ENCODE results near the gene ZNF652. TPM values are rescaled to one million over a fixed set of nuclear protein-coding genes. Genes with fewer than 3 reads are reported as not detected.
"Not testable (repeated sequence)": the region's sequence is repeated elsewhere in the genome, so short reads cannot be mapped to it uniquely, and the experiment has no call there.

ZNF652 gene
- total RNA-seq, 1 experiment from 2014 or later = 32.1 TPM

DNA sequence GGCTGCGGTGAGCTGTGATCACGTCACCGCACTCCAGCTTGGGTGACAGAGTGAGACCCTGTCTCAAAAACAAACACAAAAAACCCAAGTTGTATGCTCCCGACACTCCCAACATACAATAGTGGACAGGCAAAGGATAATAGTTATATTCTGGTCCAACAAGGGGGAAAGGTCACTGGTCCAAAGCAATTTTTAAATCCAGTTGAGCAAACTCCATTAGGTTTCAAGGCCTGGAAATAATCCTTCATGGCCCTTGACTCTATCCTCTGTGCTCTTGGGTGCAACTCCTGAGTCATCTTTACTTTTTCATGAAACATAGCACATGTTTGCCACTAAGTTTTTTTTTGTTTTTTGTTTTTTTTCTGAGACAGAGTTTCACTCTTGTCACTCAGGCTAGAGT is 81.1 kb downstream of the ZNF652 start:
- TF ChIP-seq, protein P1, sequence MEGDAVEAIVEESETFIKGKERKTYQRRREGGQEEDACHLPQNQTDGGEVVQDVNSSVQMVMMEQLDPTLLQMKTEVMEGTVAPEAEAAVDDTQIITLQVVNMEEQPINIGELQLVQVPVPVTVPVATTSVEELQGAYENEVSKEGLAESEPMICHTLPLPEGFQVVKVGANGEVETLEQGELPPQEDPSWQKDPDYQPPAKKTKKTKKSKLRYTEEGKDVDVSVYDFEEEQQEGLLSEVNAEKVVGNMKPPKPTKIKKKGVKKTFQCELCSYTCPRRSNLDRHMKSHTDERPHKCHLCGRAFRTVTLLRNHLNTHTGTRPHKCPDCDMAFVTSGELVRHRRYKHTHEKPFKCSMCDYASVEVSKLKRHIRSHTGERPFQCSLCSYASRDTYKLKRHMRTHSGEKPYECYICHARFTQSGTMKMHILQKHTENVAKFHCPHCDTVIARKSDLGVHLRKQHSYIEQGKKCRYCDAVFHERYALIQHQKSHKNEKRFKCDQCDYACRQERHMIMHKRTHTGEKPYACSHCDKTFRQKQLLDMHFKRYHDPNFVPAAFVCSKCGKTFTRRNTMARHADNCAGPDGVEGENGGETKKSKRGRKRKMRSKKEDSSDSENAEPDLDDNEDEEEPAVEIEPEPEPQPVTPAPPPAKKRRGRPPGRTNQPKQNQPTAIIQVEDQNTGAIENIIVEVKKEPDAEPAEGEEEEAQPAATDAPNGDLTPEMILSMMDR (conservative IDR thresholded peaks at IDR 0.05; ENCODE audit: low read depth, low read length) = no peak
- TF ChIP-seq EZH2 (IDR thresholded peaks at IDR 0.05; ENCODE audit: borderline replicate concordance, low read depth, low read length, poor library complexity, severe bottlenecking) = no peak
- ChIA-PET CTCF (interaction anchor here (0.6 kb wide), 1 partner anchor 10 kb away, joined by 3 read pairs; no protein-coding TSS in a partner anchor), POLR2A (ENCODE audit: low non-redundant PET) (no interaction called here)
- Histone ChIP-seq H3K9me3 (ENCODE audit: low read depth, low read length, poor library complexity, severe bottlenecking) (no peaks in the 10 kb centered on the region), H3K36me3 (ENCODE audit: insufficient read depth, low read length, poor library complexity, severe bottlenecking) (no peaks in the 10 kb centered on the region), H3K27me3 (replicated peaks; ENCODE audit: insufficient read depth, low read depth, low read length, poor library complexity) (no peaks in the 10 kb centered on the region), H3K4me3 (ENCODE audit: low read depth, low read length, poor library complexity, severe bottlenecking) (no peak overlapping the region), H3K27ac (ENCODE audit: low read depth, low read length, poor library complexity, severe bottlenecking) (no peak overlapping the region), H3K4me1 (ENCODE audit: insufficient read depth, low read length, poor library complexity, severe bottlenecking) (no peaks in the 10 kb centered on the region)
- no peak for DNase-seq (ENCODE audit: low spot score)
- intact Hi-C loops (cut with micrococcal nuclease; ENCODE audit: unreplicated experiment) = no loop called here
- no TSS peak for BruUV-seq (replicated peaks)

DNA sequence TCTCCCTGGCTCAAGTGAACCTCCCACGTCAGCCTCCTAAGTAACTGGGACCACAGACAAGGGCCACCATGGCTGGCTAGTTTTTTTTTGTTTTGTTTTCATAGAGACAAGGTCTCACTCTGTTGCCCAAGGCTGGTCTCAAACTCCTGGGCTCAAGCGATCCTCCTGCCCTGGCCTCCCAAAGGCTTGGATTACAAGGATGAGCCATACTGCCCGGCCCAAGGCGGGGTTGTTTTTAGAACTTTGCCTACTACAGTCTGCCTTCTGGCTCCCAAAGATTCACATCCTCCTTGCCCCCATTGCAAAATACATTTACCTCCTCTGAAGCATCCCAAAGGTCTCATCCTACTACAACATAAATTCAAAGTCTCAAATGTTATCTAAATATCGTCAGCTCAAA is 82.0 kb downstream of the ZNF652 start:
- DNase-seq (ENCODE audit: low spot score) = no peak
- TF ChIP-seq, protein P1 (conservative IDR thresholded peaks at IDR 0.05; ENCODE audit: low read depth, low read length) = no peak
- TF ChIP-seq EZH2 (IDR thresholded peaks at IDR 0.05; ENCODE audit: borderline replicate concordance, low read depth, low read length, poor library complexity, severe bottlenecking) = no peak
- H3K4me3 ChIP-seq (ENCODE audit: low read depth, low read length, poor library complexity, severe bottlenecking) = no peak overlapping the region
- intact Hi-C loops (cut with micrococcal nuclease; ENCODE audit: unreplicated experiment) = no loop called here
- no TSS peak for BruUV-seq (replicated peaks)
- ChIA-PET CTCF (no interaction called here), POLR2A (ENCODE audit: low non-redundant PET) (no interaction called here)
- H3K9me3 ChIP-seq (ENCODE audit: low read depth, low read length, poor library complexity, severe bottlenecking) = no peaks in the 10 kb centered on the region
- no peaks in the 10 kb centered on the region for H3K36me3 ChIP-seq (ENCODE audit: insufficient read depth, low read length, poor library complexity, severe bottlenecking)
- H3K27ac ChIP-seq (ENCODE audit: low read depth, low read length, poor library complexity, severe bottlenecking) = no peak overlapping the region
- no peaks in the 10 kb centered on the region for H3K27me3 ChIP-seq (replicated peaks; ENCODE audit: insufficient read depth, low read depth, low read length, poor library complexity)
- H3K4me1 ChIP-seq (ENCODE audit: insufficient read depth, low read length, poor library complexity, severe bottlenecking) = no peaks in the 10 kb centered on the region

DNA sequence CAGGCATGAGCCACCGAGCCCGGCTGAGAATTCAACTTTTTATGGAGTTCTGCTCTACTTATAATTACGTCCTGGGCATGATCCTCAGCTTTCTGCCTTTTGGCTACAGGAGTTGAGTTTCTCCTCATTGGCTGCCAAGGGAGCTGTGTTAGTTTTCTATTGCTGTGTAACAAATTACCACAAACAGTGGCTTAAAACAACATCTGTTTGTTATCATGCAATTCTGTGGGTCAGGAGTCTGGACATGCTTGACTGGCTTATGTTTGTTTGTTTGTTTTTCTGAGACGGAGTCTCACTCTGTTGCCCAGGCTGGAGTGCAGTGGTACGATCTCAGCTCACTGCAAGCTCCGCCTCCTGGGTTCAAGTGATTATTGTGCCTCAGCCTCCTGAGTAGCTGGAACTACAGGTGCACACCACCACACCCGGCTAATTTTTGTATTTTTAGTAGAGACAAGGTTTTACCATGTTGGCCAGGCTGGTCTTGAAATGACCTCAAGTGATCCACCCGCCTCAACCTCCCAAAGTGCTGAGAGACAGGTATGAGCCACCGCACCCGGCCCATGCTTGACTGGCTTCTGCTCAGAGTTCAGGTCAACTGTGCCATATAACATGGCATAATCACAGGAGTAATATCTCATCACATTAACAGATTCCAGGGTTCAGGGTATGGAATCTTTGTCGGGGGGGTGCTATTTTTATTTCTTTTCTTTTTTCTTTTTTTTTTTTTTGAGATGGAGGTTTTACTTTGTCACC is 82.6 kb downstream of the ZNF652 start:
- CTCF ChIA-PET; H3K27me3 ChIP-seq (replicated peaks; ENCODE audit: insufficient read depth, low read depth, low read length, poor library complexity); DNase-seq (ENCODE audit: low spot score); H3K36me3 ChIP-seq (ENCODE audit: insufficient read depth, low read length, poor library complexity, severe bottlenecking); H3K9me3 ChIP-seq (ENCODE audit: low read depth, low read length, poor library complexity, severe bottlenecking); intact Hi-C loops (cut with micrococcal nuclease; ENCODE audit: unreplicated experiment); H3K4me1 ChIP-seq (ENCODE audit: insufficient read depth, low read length, poor library complexity, severe bottlenecking); BruUV-seq (replicated peaks); H3K27ac ChIP-seq (ENCODE audit: low read depth, low read length, poor library complexity, severe bottlenecking); H3K4me3 ChIP-seq (ENCODE audit: low read depth, low read length, poor library complexity, severe bottlenecking); POLR2A ChIA-PET (ENCODE audit: low non-redundant PET): not testable (repeated sequence)

DNA sequence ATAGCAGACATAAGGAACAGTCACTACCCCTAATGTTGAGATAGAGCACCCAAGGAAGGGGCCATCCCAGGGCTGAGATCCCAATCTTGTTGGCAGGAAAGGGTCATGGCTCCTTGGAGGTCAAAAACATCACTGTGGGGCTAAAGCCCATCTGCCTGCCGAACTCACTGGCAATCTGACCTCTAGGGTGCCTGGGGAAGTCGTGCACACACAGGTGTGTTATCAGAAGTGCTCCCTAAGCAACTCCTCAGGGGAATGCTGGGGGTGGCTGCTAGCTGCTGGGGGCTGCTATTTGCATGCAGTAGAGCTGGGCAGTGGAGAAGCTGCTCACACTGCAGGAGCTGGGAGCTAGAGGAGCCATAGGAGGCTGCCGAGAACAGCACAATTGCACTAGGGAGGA is 84.0 kb downstream of the ZNF652 start:
- TF ChIP-seq, protein P1 (conservative IDR thresholded peaks at IDR 0.05; ENCODE audit: low read depth, low read length) = no peak
- TF ChIP-seq EZH2 (IDR thresholded peaks at IDR 0.05; ENCODE audit: borderline replicate concordance, low read depth, low read length, poor library complexity, severe bottlenecking) = no peak
- BruUV-seq (replicated peaks) = no TSS peak
- Histone ChIP-seq H3K27ac (ENCODE audit: low read depth, low read length, poor library complexity, severe bottlenecking) (no peak overlapping the region), H3K4me3 (ENCODE audit: low read depth, low read length, poor library complexity, severe bottlenecking) (no peak overlapping the region), H3K4me1 (ENCODE audit: insufficient read depth, low read length, poor library complexity, severe bottlenecking) (no peaks in the 10 kb centered on the region), H3K27me3 (replicated peaks; ENCODE audit: insufficient read depth, low read depth, low read length, poor library complexity) (no peaks in the 10 kb centered on the region), H3K9me3 (ENCODE audit: low read depth, low read length, poor library complexity, severe bottlenecking) (no peaks in the 10 kb centered on the region), H3K36me3 (ENCODE audit: insufficient read depth, low read length, poor library complexity, severe bottlenecking) (no peaks in the 10 kb centered on the region)
- POLR2A ChIA-PET (ENCODE audit: low non-redundant PET) = no interaction called here
- no peak for DNase-seq (ENCODE audit: low spot score)
- CTCF ChIA-PET = no interaction called here
- intact Hi-C loops (cut with micrococcal nuclease; ENCODE audit: unreplicated experiment) = no loop called here
